ENCODE results near the gene HSH2D. TPM values are rescaled to one million over a fixed set of nuclear protein-coding genes. Genes with fewer than 3 reads are reported as not detected.

Gene HSH2D
- total and polyA plus RNA-seq, 9 of the 15 experiments (the other 6 are each of a cell fraction or from before 2014, with no cell fraction given): 0.03 to 1.1 (median 0.35) TPM; not detected in 1

DNA sequence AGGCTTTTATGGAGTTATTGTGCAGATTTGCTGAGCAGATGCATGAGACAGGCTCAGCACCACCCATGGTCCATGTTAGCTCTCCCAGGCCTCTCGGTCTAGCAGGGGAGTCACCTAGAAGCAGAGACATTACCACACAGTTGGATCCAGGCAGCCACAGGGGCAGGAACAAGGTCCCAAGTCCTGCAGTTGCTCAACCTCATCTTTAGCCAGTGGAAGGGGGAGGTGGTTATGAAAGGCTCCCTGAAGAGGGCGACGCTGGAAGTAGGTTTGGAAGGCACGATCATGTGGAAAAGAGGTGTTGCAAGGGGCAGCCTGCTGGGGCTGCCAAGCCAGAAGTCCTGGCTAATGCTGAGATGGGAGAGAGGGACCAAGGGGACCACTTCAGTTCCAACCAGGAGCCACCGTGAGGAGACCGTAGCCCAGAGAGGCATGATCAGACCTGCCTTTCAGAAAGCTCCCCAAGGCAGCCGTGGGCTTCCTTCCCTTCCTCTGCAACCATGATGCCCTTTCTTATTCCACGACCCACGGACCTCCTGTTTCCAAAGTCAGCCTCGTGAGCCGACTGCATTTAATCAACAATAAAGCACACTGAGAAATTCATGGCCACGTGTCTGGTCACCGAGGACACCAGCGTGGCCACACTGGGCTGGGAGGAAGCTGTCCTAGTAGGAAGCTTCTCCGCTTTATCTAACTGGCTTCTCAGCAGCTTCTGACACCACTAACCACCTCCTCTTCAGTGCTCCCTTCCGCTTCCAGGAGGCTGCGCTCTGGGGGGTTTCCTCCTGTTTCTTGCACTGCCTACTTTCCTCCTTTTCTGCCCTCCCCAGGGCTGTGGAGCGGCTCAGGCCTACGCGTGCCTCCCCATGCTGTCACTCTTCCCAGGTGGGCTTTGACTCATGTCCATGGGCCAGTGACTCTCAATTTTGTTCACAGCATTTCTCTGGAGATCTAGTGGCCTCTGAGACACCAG, 56.8 kb downstream of the HSH2D start:
- no peak overlapping the region for H3K4me2 ChIP-seq (ENCODE audit: insufficient read depth, low read length)
- WGBS (ENCODE audit: insufficient coverage, low coverage, missing lambda C conversion rate): 81% methylated on average over 20 of the region's 20 CpGs
- H3K27ac ChIP-seq (ENCODE audit: extremely low read depth, low read depth, low read length): no peak overlapping the region
- no peaks in the 10 kb centered on the region for H3K9me3 ChIP-seq (replicated peaks; ENCODE audit: control insufficient read depth, insufficient read depth, low read depth, low read length)
- no TSS peak for BruUV-seq (replicated peaks)
- H3K9ac ChIP-seq (ENCODE audit: insufficient read depth in 1 of 2, low read depth in 2 of 2, low read length in 2 of 2): peak overlapping the region in 1 of 2 experiments; percentile 68; a peak in 1 of 4 replicates
- ATAC-seq (no peak), FAIRE-seq (no peak), DNase-seq (ENCODE audit: extremely low read depth in 1 of 4, low spot score in 3 of 4) (peak in 1 of 4 experiments; percentile 14)
- peaks cover 4% of the 10 kb centered on the region; the same call in 1 of the 2 replicates for H4K20me1 ChIP-seq (replicated peaks; ENCODE audit: control insufficient read depth, insufficient read depth, low read length)
- POLR2A ChIA-PET: interaction anchor here (0.6 to 1.1 kb wide), 4 partner anchors 9 to 116 kb away, joined by 3 read pairs; no protein-coding TSS in a partner anchor
- no peak overlapping the region for H2AFZ ChIP-seq (ENCODE audit: low read depth, low read length)
- peaks cover 15% of the 10 kb centered on the region for H3K79me2 ChIP-seq (ENCODE audit: control insufficient read depth, insufficient read depth, low read length)
- no peaks in the 10 kb centered on the region for H3K27me3 ChIP-seq (ENCODE audit: control insufficient read depth in 2 of 2, insufficient read depth in 2 of 2, low read length in 2 of 2)
- CTCF ChIA-PET (ENCODE audit: low intra/inter-chr PET ratio): no interaction called here
- intact Hi-C loops (cut with micrococcal nuclease) (no loop called here), in situ Hi-C loops (cut with MboI) (no loop called here)
- peaks cover 4% of the 10 kb centered on the region for H3K9me1 ChIP-seq (ENCODE audit: control insufficient read depth, insufficient read depth, low read length)
- H3K4me1 ChIP-seq (replicated peaks in 1 of 2; ENCODE audit: control insufficient read depth in 2 of 2, insufficient read depth in 2 of 2, low read length in 2 of 2): peaks cover 18 to 27% of the 10 kb centered on the region in 2 experiments; a peak in 4 of 5 replicates
- H3K4me3 ChIP-seq: no peak overlapping the region
- peaks cover 30% of the 10 kb centered on the region; the same call in 2 of the 3 replicates for H3K36me3 ChIP-seq (ENCODE audit: control insufficient read depth, insufficient read depth, low read length)
- TF ChIP-seq IRF1 (CRISPR knock-in tag; IDR thresholded peaks at IDR 0.05; ENCODE audit: borderline replicate concordance) (no peak), ZFP36 (IDR thresholded peaks at IDR 0.05; ENCODE audit: low read depth, low read length, partially characterized antibody) (no peak), ZNF395 (CRISPR knock-in tag; IDR thresholded peaks at IDR 0.05) (no peak), POLR2AphosphoS5 (IDR thresholded peaks at IDR 0.05; ENCODE audit: control insufficient read depth, insufficient read depth, low read depth, low read length) (no peak), ZNF224 (CRISPR knock-in tag; IDR thresholded peaks at IDR 0.05) (no peak), BCL6 (CRISPR knock-in tag; IDR thresholded peaks at IDR 0.05) (no peak), TBL1XR1 (IDR thresholded peaks at IDR 0.05; ENCODE audit: low read length in 2 of 2) (no peak), ELF1 (tag; IDR thresholded peaks at IDR 0.05) (no peak)
- TF ChIP-seq, protein P1, sequence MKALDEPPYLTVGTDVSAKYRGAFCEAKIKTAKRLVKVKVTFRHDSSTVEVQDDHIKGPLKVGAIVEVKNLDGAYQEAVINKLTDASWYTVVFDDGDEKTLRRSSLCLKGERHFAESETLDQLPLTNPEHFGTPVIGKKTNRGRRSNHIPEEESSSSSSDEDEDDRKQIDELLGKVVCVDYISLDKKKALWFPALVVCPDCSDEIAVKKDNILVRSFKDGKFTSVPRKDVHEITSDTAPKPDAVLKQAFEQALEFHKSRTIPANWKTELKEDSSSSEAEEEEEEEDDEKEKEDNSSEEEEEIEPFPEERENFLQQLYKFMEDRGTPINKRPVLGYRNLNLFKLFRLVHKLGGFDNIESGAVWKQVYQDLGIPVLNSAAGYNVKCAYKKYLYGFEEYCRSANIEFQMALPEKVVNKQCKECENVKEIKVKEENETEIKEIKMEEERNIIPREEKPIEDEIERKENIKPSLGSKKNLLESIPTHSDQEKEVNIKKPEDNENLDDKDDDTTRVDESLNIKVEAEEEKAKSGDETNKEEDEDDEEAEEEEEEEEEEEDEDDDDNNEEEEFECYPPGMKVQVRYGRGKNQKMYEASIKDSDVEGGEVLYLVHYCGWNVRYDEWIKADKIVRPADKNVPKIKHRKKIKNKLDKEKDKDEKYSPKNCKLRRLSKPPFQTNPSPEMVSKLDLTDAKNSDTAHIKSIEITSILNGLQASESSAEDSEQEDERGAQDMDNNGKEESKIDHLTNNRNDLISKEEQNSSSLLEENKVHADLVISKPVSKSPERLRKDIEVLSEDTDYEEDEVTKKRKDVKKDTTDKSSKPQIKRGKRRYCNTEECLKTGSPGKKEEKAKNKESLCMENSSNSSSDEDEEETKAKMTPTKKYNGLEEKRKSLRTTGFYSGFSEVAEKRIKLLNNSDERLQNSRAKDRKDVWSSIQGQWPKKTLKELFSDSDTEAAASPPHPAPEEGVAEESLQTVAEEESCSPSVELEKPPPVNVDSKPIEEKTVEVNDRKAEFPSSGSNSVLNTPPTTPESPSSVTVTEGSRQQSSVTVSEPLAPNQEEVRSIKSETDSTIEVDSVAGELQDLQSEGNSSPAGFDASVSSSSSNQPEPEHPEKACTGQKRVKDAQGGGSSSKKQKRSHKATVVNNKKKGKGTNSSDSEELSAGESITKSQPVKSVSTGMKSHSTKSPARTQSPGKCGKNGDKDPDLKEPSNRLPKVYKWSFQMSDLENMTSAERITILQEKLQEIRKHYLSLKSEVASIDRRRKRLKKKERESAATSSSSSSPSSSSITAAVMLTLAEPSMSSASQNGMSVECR (CRISPR knock-in tag; IDR thresholded peaks at IDR 0.05): no peak

Data from K562 (cell line).